GM23338 (cell line): ENCODE data around the gene MIER3. TPM values are rescaled to one million over a fixed set of nuclear protein-coding genes. Genes with fewer than 3 reads are reported as not detected.

Experiments
- ATAC-seq: fragments of 200-7000 bp; cut with Tn5 transposase; 3 replicates; pipeline ENCODE4 v1.9.1; 2020
- DNase-seq: peaks from one replicate; pipeline ENCODE4 v3.0.0-alpha.2; 2015; ENCODE audit warnings: low spot score
- H2AFZ ChIP-seq: fragments of 200-600 bp; sonication (generic); 2 replicates; pipeline ENCODE4 v1.8.0; 2016; ENCODE audit warnings: antibody characterized with exemption, mild to moderate bottlenecking, moderate library complexity
- H3F3A ChIP-seq: fragments of 200-600 bp; sonication (generic); replicated peaks from 2 replicates; pipeline ENCODE4 v1.8.0; 2017; ENCODE audit warnings: antibody characterized with exemption, mixed run types, low read depth
- H3K27ac ChIP-seq: fragments of 200-600 bp; sonication (generic); 2 replicates; pipeline ENCODE4 v1.6.1; 2016; ENCODE audit warnings: low read depth
- H3K27me3 ChIP-seq: fragments of 200-600 bp; sonication (generic); 2 replicates; pipeline ENCODE4 v1.8.0; 2016; ENCODE audit warnings: mild to moderate bottlenecking, mixed run types, moderate library complexity; ENCODE audit not compliant: insufficient read depth
- H3K36me3 ChIP-seq: fragments of 200-600 bp; sonication (generic); 2 replicates; pipeline ENCODE4 v1.8.0; 2016; ENCODE audit warnings: mild to moderate bottlenecking; ENCODE audit not compliant: insufficient read depth
- H3K4me1 ChIP-seq: fragments of 200-600 bp; sonication (generic); 2 replicates; pipeline ENCODE4 v1.8.0; 2016; ENCODE audit warnings: mild to moderate bottlenecking, moderate library complexity; ENCODE audit not compliant: insufficient read depth
- H3K4me2 ChIP-seq: fragments of 200-600 bp; sonication (generic); 2 replicates; pipeline ENCODE4 v1.7.1; 2017; ENCODE audit warnings: mixed run types
- H3K4me3 ChIP-seq: fragments of 200-600 bp; sonication (generic); 2 replicates; pipeline ENCODE4 v1.6.1; 2016; ENCODE audit warnings: mixed run types
- H3K79me2 ChIP-seq: fragments of 200-600 bp; sonication (generic); replicated peaks from 2 replicates; pipeline ENCODE4 v1.8.0; 2017; ENCODE audit warnings: mild to moderate bottlenecking; ENCODE audit not compliant: insufficient read depth
- H3K9me2 ChIP-seq: fragments of 200-600 bp; sonication (generic); 2 replicates; pipeline ENCODE4 v1.8.0; 2017; ENCODE audit not compliant: insufficient read depth
- H4K20me1 ChIP-seq: fragments of 200-600 bp; sonication (generic); replicated peaks from 2 replicates; pipeline ENCODE4 v1.8.0; 2017; ENCODE audit warnings: mild to moderate bottlenecking; ENCODE audit not compliant: insufficient read depth
- H3K27ac Mint-ChIP-seq: 2 replicates; pipeline ENCODE4 v1.8.0; 2020; ENCODE audit warnings: inconsistent platforms, mild to moderate bottlenecking, moderate library complexity, mixed read lengths
- H3K27me3 Mint-ChIP-seq: 3 replicates; pipeline ENCODE4 v1.8.0; 2022; ENCODE audit warnings: low read depth, mild to moderate bottlenecking, moderate library complexity, mixed read lengths, inconsistent platforms; ENCODE audit not compliant: insufficient read depth, poor library complexity
- H3K36me3 Mint-ChIP-seq: 3 replicates; pipeline ENCODE4 v1.8.0; 2021; ENCODE audit warnings: low read depth, mild to moderate bottlenecking, inconsistent platforms, moderate library complexity, mixed read lengths
- H3K4me1 Mint-ChIP-seq: 3 replicates; pipeline ENCODE4 v1.8.0; 2020; ENCODE audit warnings: mild to moderate bottlenecking, inconsistent platforms, mixed read lengths
- H3K4me3 Mint-ChIP-seq: 3 replicates; pipeline ENCODE4 v1.8.0; 2021; ENCODE audit warnings: moderate library complexity, mild to moderate bottlenecking, inconsistent platforms, mixed read lengths
- H3K9me3 Mint-ChIP-seq: 3 replicates; pipeline ENCODE4 v1.8.0; 2020; ENCODE audit warnings: moderate library complexity, mild to moderate bottlenecking, inconsistent platforms, mixed read lengths
- CTCF ChIP-seq, 2 experiments: fragments of 200-600 bp in 1 of 2; sonication (generic) in 1 of 2; conservative IDR thresholded peaks; 2 replicates each; pipeline versions ENCODE4 v1.5.1 to v1.6.1; 2016 to 2017; ENCODE audit warnings: antibody characterized with exemption in 2 of 2, low read depth in 2 of 2, mild to moderate bottlenecking in 2 of 2, moderate library complexity in 1 of 2
- EZH2phosphoT487 ChIP-seq: fragments of 200-600 bp; sonication (generic); IDR thresholded peaks from one replicate; pipeline ENCODE4 v1.8.1; 2018; ENCODE audit warnings: antibody characterized with exemption; ENCODE audit not compliant: unreplicated experiment
- REST ChIP-seq: IDR thresholded peaks from one replicate; pipeline ENCODE4 v1.6.1; 2018; ENCODE audit warnings: antibody characterized with exemption; ENCODE audit not compliant: unreplicated experiment
- ZNF462 ChIP-seq: fragments of 250-450 bp; sonication (Bioruptor Pico); IDR thresholded peaks from 2 replicates; pipeline ENCODE4 v1.5.0; 2020; ENCODE audit warnings: mild to moderate bottlenecking, moderate library complexity
- polyA plus RNA-seq: library from polyadenylated mRNA; unstranded; fragments of >200 nt; fragmentation: Nextera tagmentation; extraction: Ambion mirVana; gene quantifications from 2 replicates; pipeline ENCODE4 v1.2.1, GENCODE V29; 2016
- total RNA-seq: library from RNA; depleted of rRNA; stranded (reverse); fragments of >200 nt; shearing (Covaris generic); gene quantifications from 2 replicates; pipeline ENCODE4 v1.2.3, GENCODE V29; 2014

The MIER3 gene
- total and polyA plus RNA-seq, 2 experiments from 2014 or later: 12.0 to 36.3 TPM

- Histone ChIP-seq H3K27me3 (no peaks in the 10 kb centered on the region), H2AFZ (no peak overlapping the region; the same call in 1 of the 2 replicates), H3K36me3 (no peaks in the 10 kb centered on the region), H4K20me1 (no peaks in the 10 kb centered on the region), H3K4me3 (no peak overlapping the region), H3K9me2 (peaks cover 16% of the 10 kb centered on the region), H3K79me2 (no peaks in the 10 kb centered on the region), H3K4me2 (no peak overlapping the region), H3F3A (no peaks in the 10 kb centered on the region), H3K27ac (no peak overlapping the region), H3K4me1 (no peaks in the 10 kb centered on the region)
- DNase-seq (no peak), ATAC-seq (no peak)
- 0 out of 4 replicates have a peak, but pooled peaks of 1 of the 2 experiments have one; percentile 3 for TF ChIP-seq CTCF (conservative IDR thresholded peaks at IDR 0.05; ENCODE audit: low read depth in 2 of 2)
- no peak for TF ChIP-seq ZNF462 (CRISPR knock-in tag)
- Mint-ChIP-seq H3K9me3 (no peaks in the 10 kb centered on the region), H3K27me3 (no peaks in the 10 kb centered on the region), H3K36me3 (no peaks in the 10 kb centered on the region), H3K4me1 (no peaks in the 10 kb centered on the region), H3K4me3 (no peak overlapping the region), H3K27ac (no peak overlapping the region)
These were observed 34.7 kb upstream of the MIER3 start for GRCh38 chr5:56986626-56986947.

- H3K9me3 Mint-ChIP-seq: no peaks in the 10 kb centered on the region
These were observed 34.2 kb upstream of the MIER3 start for GRCh38 chr5:56985936-56986625.

More at GRCh38 chr5:56985936-56986625, 34.2 kb upstream of the MIER3 start:
- Histone ChIP-seq H4K20me1 (no peaks in the 10 kb centered on the region), H3K4me3 (no peak overlapping the region), H3K9me2 (peaks cover 14% of the 10 kb centered on the region), H3K36me3 (no peaks in the 10 kb centered on the region), H3K4me1 (no peaks in the 10 kb centered on the region), H3K79me2 (no peaks in the 10 kb centered on the region), H3K27me3 (no peaks in the 10 kb centered on the region), H3K27ac (no peak overlapping the region), H3K4me2 (no peak overlapping the region), H2AFZ (peak overlapping the region; percentile 56; the same call in 1 of the 2 replicates), H3F3A (no peaks in the 10 kb centered on the region)
- no peak for DNase-seq
- no peaks in the 10 kb centered on the region for H3K27me3 Mint-ChIP-seq
- no peak for ATAC-seq
- no peak overlapping the region for H3K4me3 Mint-ChIP-seq
- no peak overlapping the region for H3K27ac Mint-ChIP-seq
- no peaks in the 10 kb centered on the region for H3K4me1 Mint-ChIP-seq
- TF ChIP-seq REST (no peak), EZH2phosphoT487 (no peak)
- H3K36me3 Mint-ChIP-seq: no peaks in the 10 kb centered on the region
